ENCODE measurements around the gene ACAP3.

The ACAP3 gene

DNA sequence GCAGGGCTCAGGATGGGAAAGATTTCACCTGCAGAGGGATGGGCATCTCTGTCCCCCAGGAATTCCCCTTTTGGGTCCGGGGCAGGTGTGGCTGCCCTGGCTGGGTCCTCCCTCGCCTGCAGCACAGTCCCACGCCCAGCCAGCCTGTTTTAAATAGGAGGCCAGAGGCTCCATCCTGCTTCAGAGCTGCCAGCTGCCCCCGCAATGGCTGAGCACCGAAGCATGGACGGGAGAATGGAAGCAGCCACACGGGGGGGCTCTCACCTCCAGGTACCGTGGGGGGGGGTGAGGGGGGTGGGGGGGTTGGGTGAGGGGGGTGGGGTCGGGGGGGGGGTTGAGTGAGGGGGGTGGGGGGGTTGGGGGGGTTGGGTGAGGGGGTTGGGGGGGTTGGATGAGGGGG is 23.9 kb downstream of the ACAP3 start:
- Mint-ChIP-seq H3K36me3 (ENCODE audit: low read depth) (no peaks in the 10 kb centered on the region), H3K9me3 (no peaks in the 10 kb centered on the region), H3K27ac (no peak overlapping the region), H3K4me1 (ENCODE audit: low read depth) (no peaks in the 10 kb centered on the region), H3K27me3 (no peaks in the 10 kb centered on the region), H3K4me3 (no peak overlapping the region)

DNA sequence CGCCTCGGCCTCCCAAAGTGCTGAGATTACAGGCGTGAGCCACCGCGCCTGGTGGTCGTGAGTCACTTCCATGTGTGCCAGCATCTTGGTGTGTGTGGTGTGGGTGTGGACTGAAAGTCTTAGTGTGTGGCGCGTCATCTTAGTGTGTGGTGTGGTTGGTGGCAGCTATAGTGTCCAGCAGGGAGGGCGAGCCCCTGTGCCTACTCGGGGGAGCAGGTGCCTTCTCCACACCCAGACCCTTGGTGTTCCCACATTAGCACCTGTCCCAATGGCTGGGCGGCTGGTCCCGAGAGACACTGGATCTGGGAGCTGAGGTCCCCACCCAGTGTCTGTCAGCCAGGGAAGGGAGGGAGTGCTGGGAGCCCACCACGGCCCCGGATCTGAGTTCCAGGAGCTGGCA is 24.7 kb downstream of the ACAP3 start:
- H3K27me3 Mint-ChIP-seq, result no peaks in the 10 kb centered on the region
- H3K4me1 Mint-ChIP-seq (ENCODE audit: low read depth), result no peaks in the 10 kb centered on the region
- no peaks in the 10 kb centered on the region for H3K9me3 Mint-ChIP-seq
- no peaks in the 10 kb centered on the region for H3K36me3 Mint-ChIP-seq (ENCODE audit: low read depth)
- no peak overlapping the region for H3K4me3 Mint-ChIP-seq
- no peak overlapping the region for H3K27ac Mint-ChIP-seq

DNA sequence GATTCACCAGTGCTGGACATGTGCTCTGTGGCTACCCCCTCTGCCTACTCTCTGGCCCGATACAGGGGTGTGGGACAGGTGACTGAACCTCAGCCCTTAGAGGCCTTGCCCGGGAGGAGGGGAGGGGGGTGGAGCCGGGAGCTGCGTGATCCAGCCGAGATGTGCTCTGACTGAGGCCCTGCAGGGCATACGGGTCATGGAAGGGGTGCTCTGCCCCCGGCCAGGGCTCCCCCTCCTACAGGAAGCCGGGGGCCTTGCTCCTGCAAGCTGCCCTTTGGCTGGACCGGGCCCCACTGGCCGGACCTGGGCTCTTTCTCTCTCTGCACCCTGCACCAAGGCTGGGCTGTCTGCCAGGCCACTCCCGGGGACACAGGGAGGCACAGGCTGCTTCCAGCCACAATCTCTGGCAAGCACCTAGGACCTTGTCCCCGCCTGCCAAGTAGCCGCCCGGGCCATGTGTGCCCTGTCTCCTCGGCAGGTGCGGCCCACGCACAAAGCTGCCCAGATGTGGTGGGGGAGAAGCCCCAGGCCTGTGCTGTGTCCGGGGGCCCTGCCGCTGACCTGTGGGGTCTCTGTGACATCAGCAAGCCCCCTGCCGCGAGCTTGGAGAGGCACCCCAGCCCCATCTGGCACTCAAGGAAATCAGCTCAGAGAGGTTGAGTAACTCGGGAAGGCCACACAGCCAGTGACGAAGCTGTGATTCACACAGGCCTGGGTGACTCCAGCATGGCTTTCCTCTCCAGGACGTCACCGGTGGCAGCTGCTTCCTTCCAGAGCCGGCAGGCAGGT is 26.0 kb downstream of the ACAP3 start:
- no peaks in the 10 kb centered on the region for H3K9me3 Mint-ChIP-seq
- H3K36me3 Mint-ChIP-seq (ENCODE audit: low read depth), result no peaks in the 10 kb centered on the region
- H3K4me1 Mint-ChIP-seq (ENCODE audit: low read depth), result no peaks in the 10 kb centered on the region
- no peak overlapping the region for H3K27ac Mint-ChIP-seq
- no peaks in the 10 kb centered on the region for H3K27me3 Mint-ChIP-seq
- H3K4me3 Mint-ChIP-seq, result no peak overlapping the region

GRCh38 chr1:1280782-1281481 is 26.8 kb downstream of the ACAP3 start:
- H3K4me3 Mint-ChIP-seq, result no peak overlapping the region
- H3K27me3 Mint-ChIP-seq, result no peaks in the 10 kb centered on the region
- H3K9me3 Mint-ChIP-seq, result no peaks in the 10 kb centered on the region
- H3K36me3 Mint-ChIP-seq (ENCODE audit: low read depth), result no peaks in the 10 kb centered on the region
- no peaks in the 10 kb centered on the region for H3K4me1 Mint-ChIP-seq (ENCODE audit: low read depth)
- no peak overlapping the region for H3K27ac Mint-ChIP-seq

GRCh38 chr1:1279028-1279427 is 28.7 kb downstream of the ACAP3 start:
- H3K4me1 Mint-ChIP-seq (ENCODE audit: low read depth), result peaks cover 4% of the 10 kb centered on the region

DNA sequence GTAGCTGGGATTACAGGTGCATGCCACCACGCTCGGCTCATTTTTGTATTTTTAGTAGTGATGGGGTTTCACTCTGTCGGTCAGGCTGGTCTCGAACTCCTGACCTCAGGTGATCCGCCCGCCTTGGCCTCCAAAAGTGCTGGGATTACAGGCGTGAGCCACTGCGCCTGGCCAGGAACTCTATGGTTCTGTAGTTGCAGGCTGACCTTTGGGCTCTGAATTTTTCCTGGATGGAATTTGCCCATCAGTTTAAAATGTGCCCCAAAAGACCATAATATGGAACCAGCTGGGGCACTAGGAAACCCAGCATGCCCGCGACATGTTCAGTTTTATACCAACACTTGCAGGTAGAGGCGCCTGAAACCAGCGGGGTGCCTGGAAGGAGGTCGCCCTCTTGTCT is 29.1 kb downstream of the ACAP3 start:
- Mint-ChIP-seq H3K36me3 (ENCODE audit: low read depth) (no peaks in the 10 kb centered on the region), H3K4me1 (ENCODE audit: low read depth) (peaks cover 4% of the 10 kb centered on the region), H3K4me3 (no peak overlapping the region), H3K27ac (no peak overlapping the region), H3K27me3 (no peaks in the 10 kb centered on the region), H3K9me3 (no peaks in the 10 kb centered on the region)

More at GRCh38 chr1:1279028-1279427, 28.7 kb downstream of the ACAP3 start:
- Mint-ChIP-seq H3K27me3 (no peaks in the 10 kb centered on the region), H3K27ac (no peak overlapping the region), H3K4me3 (no peak overlapping the region), H3K9me3 (no peaks in the 10 kb centered on the region), H3K36me3 (ENCODE audit: low read depth) (no peaks in the 10 kb centered on the region)

GRCh38 chr1:1275836-1276235 is 31.9 kb downstream of the ACAP3 start:
- Mint-ChIP-seq H3K9me3 (no peaks in the 10 kb centered on the region), H3K27ac (no peak overlapping the region), H3K36me3 (ENCODE audit: low read depth) (peaks cover 11% of the 10 kb centered on the region), H3K4me3 (no peak overlapping the region), H3K27me3 (no peaks in the 10 kb centered on the region), H3K4me1 (ENCODE audit: low read depth) (peaks cover 26% of the 10 kb centered on the region)

- Mint-ChIP-seq H3K9me3 (no peaks in the 10 kb centered on the region), H3K27ac (no peak overlapping the region), H3K27me3 (no peaks in the 10 kb centered on the region)
Observed at GRCh38 chr1:1274931-1275431, 32.7 kb downstream of the ACAP3 start.

GRCh38 chr1:1274299-1274930 is 33.3 kb downstream of the ACAP3 start:
- no peak overlapping the region for H3K27ac Mint-ChIP-seq
- no peaks in the 10 kb centered on the region for H3K27me3 Mint-ChIP-seq
- H3K9me3 Mint-ChIP-seq, result no peaks in the 10 kb centered on the region
- H3K4me1 Mint-ChIP-seq (ENCODE audit: low read depth), result peaks cover 40% of the 10 kb centered on the region
- peak overlapping the region; percentile 79 for H3K4me3 Mint-ChIP-seq
- peaks cover 24% of the 10 kb centered on the region for H3K36me3 Mint-ChIP-seq (ENCODE audit: low read depth)

More at GRCh38 chr1:1274931-1275431, 32.7 kb downstream of the ACAP3 start:
- H3K4me1 Mint-ChIP-seq (ENCODE audit: low read depth), result peaks cover 35% of the 10 kb centered on the region
- H3K36me3 Mint-ChIP-seq (ENCODE audit: low read depth), result peaks cover 19% of the 10 kb centered on the region
- H3K4me3 Mint-ChIP-seq, result peak overlapping the region; percentile 79

DNA sequence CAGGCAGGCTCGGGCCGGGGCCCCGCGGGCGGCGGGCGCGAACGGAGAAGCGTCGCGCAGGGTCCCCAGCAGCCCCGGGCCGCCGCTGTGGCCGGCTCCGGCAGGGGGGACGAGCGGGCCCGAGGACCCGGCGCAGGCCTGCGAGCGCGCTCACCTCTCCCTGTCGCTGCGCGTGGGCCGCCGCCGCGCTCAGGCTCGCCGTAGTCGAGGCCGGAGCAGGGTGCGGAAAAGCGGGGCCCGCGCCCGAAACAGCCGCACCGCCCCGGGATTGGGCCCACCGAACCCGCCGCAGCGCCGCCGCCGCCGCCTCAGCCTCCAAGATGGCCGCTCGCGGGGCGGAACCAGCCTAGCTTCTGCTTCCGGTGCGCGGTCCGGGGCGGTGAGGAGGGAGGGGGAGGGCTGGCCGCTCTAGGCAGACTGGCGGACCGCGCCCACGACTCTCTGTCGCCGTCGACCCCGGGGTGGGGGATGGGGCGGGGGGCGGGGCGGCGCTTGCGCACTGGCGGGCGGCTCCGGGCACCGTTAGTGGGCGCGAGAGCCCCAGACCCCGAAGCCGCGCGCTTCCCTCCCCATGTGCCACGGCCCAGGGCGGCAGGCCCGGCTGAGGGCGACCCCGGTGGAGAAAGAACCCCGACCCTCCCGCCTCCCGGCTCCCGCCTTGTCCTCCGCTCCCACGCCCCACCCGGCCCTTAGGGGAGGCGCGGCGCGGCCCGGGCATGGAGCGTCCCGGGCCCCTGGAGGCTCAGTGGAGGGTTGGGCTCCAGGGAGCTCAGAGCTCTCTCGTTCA is 34.0 kb downstream of the ACAP3 start, which contains the start of gene UBE2J2:
Gene UBE2J2 (minus strand): TSS at position 343 of the 787 bp plus-strand sequence. CDS start 5,862 bp downstream, outside the sequence.
- peak within 1 kb of the TSS; percentile 77 for H3K27ac Mint-ChIP-seq
- H3K27me3 Mint-ChIP-seq, result no peaks in the 10 kb centered on the region
- peaks cover 40% of the 10 kb centered on the region for H3K4me1 Mint-ChIP-seq (ENCODE audit: low read depth)
- peaks cover 24% of the 10 kb centered on the region for H3K36me3 Mint-ChIP-seq (ENCODE audit: low read depth)
- no peaks in the 10 kb centered on the region for H3K9me3 Mint-ChIP-seq
- peak within 1 kb of the TSS; percentile 91 for H3K4me3 Mint-ChIP-seq

DNA sequence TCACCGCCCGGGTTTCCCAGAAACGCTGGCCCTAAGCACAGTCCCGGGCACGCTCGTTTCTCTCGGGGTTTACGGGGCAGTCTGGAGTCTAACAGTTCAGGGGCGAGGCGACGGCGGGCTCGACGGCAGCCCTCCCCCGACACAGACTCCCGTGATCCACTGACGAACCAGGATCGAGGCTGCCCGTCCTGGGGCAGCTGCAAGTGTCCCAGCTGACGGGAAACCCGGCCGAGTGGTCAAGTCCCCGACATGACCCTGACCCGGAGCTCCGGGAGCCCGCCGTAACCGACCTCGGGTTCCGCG is 34.6 kb downstream of the ACAP3 start:
- H3K27me3 Mint-ChIP-seq, result no peaks in the 10 kb centered on the region
- peaks cover 40% of the 10 kb centered on the region for H3K4me1 Mint-ChIP-seq (ENCODE audit: low read depth)
- H3K27ac Mint-ChIP-seq, result peak overlapping the region; percentile 77
- no peaks in the 10 kb centered on the region for H3K9me3 Mint-ChIP-seq
- H3K36me3 Mint-ChIP-seq (ENCODE audit: low read depth), result peaks cover 25% of the 10 kb centered on the region
- H3K4me3 Mint-ChIP-seq, result peak overlapping the region; percentile 91

- Mint-ChIP-seq H3K9me3 (no peaks in the 10 kb centered on the region), H3K4me3 (peak overlapping the region; percentile 91), H3K36me3 (ENCODE audit: low read depth) (peaks cover 29% of the 10 kb centered on the region), H3K27ac (peak overlapping the region; percentile 77), H3K4me1 (ENCODE audit: low read depth) (peaks cover 40% of the 10 kb centered on the region), H3K27me3 (no peaks in the 10 kb centered on the region)
Observed at GRCh38 chr1:1272341-1273208, 35.2 kb downstream of the ACAP3 start.

GRCh38 chr1:1270813-1271212 is 36.9 kb downstream of the ACAP3 start:
- peaks cover 34% of the 10 kb centered on the region for H3K36me3 Mint-ChIP-seq (ENCODE audit: low read depth)
- no peaks in the 10 kb centered on the region for H3K9me3 Mint-ChIP-seq
- H3K4me1 Mint-ChIP-seq (ENCODE audit: low read depth), result peaks cover 44% of the 10 kb centered on the region
- peak overlapping the region; percentile 87 for H3K27ac Mint-ChIP-seq
- peak overlapping the region; percentile 76 for H3K4me3 Mint-ChIP-seq
- H3K27me3 Mint-ChIP-seq, result no peaks in the 10 kb centered on the region

GRCh38 chr1:1268284-1268682 is 39.4 kb downstream of the ACAP3 start:
- Mint-ChIP-seq H3K36me3 (ENCODE audit: low read depth) (peaks cover 36% of the 10 kb centered on the region), H3K27ac (no peak overlapping the region)

More at GRCh38 chr1:1268284-1268682, 39.4 kb downstream of the ACAP3 start:
- no peak overlapping the region for H3K4me3 Mint-ChIP-seq
- no peaks in the 10 kb centered on the region for H3K9me3 Mint-ChIP-seq
- H3K27me3 Mint-ChIP-seq, result no peaks in the 10 kb centered on the region
- H3K4me1 Mint-ChIP-seq (ENCODE audit: low read depth), result peaks cover 41% of the 10 kb centered on the region
